NOMO-1 treated with DMSO at 0.1 percent for 48 hours (cell line): ENCODE results near the gene ADGRE1.

Experiments
- DNase-seq: peaks from one replicate; lab custom pipeline; 2025; ENCODE audit not compliant: unreplicated experiment; lab: John Stamatoyannopoulos, UW

ADGRE1 gene

GRCh38 chr19:6947745-6948144 is 60.4 kb downstream of the ADGRE1 start:
- no peak for DNase-seq

DNA sequence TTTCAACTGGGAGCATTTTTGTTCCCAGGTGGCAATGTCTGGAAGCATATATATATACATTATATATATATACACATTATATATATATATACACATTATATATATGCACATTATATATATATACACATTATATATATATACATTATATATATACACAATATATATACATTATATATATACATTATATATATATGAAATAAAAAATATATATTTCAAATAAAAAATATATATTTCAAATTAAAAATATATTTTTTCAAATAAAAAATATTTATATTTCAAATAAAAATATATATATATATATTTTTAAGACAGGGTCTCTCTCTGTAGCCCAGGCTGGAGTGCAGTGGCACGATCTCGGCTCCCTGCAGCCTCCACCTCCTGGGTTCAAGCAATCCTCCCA is 61.5 kb downstream of the ADGRE1 start:
- DNase-seq = no peak

GRCh38 chr19:6952956-6953355 is 65.6 kb downstream of the ADGRE1 start:
- no peak for DNase-seq

- DNase-seq = no peak
Observed at GRCh38 chr19:6955082-6955481, 67.7 kb downstream of the ADGRE1 start.

DNA sequence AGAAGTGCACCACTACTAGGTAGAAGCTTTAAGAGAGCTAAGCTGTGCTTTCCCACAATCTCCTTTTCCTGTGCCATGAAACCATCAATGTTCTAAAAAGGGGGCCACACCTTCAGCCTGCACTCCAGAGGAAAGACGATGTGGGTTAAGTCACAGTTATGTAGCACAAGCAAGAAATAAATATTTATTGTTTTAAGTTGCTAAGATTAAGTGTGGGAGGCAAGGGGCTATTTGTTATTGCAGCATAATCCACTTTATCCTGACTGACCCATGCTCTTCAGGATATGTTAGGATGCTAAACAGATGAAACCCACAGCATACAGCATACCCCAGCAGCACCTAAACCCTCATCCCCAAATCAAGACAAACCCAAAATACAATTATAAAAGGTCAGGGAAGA is 69.2 kb downstream of the ADGRE1 start:
- no peak for DNase-seq

GRCh38 chr19:6958791-6959190 is 71.4 kb downstream of the ADGRE1 start:
- peak; percentile 39 for DNase-seq

- no peak for DNase-seq
Observed at GRCh38 chr19:6963244-6963852, 76.0 kb downstream of the ADGRE1 start.

- DNase-seq = no peak
Observed at GRCh38 chr19:6963937-6964336, 76.6 kb downstream of the ADGRE1 start.

DNA sequence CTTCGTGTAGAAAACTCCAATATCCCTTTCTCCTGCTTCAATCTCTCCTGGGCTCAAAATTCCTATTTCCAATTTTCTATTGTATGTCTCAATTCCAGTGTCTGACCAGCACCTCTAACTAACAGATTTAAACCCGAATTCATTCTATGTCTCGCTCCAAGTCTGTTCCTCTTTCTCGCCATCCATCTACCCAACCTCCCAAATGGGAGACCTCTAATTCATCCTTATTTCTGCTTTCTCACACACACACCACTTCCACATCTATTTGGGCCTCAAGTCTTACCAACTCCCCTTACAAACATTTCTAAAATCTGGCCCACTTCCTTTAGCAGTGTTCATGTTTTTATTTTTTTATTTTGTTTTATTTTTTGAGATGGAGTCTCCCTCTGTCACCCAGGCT is 80.6 kb downstream of the ADGRE1 start:
- DNase-seq = peak; percentile 57

- no peak for DNase-seq
Observed at GRCh38 chr19:6969490-6969889, 82.1 kb downstream of the ADGRE1 start.

- peak; percentile 92 for DNase-seq
Observed at GRCh38 chr19:6970021-6970420, 82.6 kb downstream of the ADGRE1 start.

DNA sequence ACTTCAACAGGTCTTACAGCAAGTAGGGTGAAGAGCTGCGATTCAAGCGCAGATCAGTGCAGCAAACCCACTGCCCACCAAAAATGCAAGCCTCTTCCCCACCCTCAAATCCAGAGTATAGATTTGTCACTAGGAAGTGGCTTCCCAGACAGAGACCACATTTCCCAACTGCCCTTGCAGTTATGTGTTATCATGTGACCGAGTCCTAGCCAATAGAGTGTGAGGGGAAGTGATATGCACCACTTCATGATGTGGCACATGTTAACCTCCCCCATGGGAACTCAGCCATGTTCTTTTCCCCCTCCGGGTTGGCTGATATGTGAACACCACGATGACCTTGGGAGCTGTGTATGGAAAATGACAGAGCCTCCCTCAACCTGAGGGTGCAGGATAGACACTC is 83.1 kb downstream of the ADGRE1 start:
- peak; percentile 84 for DNase-seq

DNA sequence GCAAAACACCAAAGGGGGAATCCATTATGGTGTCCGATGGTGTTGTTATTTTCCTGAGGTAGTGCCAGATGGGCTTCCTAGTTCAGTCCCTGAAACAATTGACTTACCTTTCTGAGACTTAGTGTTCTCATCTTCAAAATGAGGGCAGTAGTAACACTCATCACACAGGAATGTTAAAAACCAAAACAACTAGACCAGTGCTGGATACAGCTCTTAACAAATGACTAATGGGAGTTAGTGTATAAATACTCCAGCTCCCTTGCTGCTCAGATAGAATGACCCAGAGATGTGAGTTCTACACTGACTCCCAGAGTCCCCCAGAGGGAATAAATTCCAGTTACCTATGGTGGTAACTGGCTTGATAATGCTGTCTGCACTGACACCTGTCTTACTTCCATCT is 84.0 kb downstream of the ADGRE1 start:
- no peak for DNase-seq

DNA sequence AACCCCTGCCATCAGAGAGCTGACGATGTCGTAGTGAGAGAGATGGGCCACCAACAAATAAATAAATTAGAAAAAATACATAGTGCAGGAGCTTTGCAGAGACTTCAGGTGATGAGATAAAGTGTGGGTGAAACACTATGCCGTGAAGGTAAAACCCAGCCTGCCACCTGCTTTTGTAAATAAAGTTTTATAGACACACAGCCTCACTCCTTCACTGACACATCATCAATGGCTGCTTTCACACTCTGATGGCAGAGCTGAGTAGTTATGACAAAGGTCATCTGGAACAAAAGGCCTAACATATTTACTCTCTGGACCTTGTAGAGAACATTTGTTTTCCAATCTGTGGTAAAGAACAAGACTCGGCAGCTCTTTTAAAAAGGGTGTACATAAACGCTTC is 88.8 kb downstream of the ADGRE1 start:
- DNase-seq = no peak

DNA sequence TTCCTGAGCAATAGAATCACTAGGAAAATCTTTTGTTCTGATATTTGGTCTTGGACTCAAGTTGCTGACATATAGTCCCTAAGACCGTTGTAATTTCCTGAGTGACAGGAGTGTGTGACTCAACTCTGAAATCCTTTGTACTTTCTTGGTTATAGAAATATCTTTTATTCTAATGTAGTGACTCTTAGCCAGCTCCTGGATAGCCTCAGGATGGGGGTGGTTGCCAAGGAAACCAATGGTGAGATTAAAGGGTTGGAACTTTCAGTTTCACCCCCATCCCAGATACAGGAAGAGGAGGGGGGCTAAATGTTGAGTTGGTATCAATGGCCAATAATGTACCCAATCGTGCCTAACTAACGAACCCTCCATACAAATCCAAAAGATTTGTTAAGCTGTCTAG is 92.0 kb downstream of the ADGRE1 start:
- DNase-seq = no peak

GRCh38 chr19:6983448-6983847 is 96.1 kb downstream of the ADGRE1 start:
- no peak for DNase-seq

DNA sequence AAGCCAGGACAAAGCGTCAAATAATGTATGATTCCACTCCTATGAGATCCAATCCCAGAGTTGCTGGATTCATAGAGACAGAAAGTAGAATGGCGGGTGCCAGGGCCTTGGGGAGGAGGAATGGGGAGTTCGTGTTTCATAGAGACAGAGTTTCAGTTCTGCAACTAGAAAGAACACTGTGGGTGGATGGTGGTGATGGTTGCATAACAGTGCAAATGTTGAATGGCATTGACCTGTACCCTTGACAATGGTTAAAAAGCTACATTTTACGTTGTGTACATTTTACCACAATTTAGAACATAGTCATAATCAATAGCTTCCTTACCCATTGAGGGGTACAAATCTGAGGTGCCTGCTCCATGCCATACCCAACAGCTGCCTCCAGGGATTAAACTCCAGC is 100.5 kb downstream of the ADGRE1 start:
- DNase-seq = peak; percentile 74

DNA sequence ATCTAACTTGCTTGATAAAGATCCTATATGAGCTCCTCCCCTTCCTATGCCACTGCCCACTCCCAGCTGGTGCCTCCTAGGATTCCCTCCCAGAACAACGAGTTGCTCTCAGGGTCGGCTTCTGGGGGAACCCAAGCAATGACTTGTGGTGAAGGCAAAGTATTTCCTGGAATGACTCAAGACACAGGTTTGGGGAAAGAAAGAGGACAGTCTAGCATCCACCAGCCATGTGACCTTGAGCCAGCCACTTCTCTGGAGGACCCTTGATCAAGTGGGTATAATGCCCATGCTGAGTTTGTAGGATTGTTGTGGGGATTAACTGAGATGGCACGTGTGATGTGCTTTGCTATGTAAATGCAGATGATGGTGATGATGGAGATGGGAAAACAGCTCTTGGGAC is 100.9 kb downstream of the ADGRE1 start:
- no peak for DNase-seq
